Ishikawa (cell line): ENCODE measurements around the gene PTAFR.

Source experiments
- EP300 ChIP-seq: IDR thresholded peaks from 2 replicates; pipeline ENCODE4 v1.6.1; 2012; ENCODE audit warnings: borderline replicate concordance
- RAD21 ChIP-seq: IDR thresholded peaks from 2 replicates; pipeline ENCODE4 v1.6.1; 2012; ENCODE audit warnings: low read depth
- TAF1 ChIP-seq: IDR thresholded peaks from 2 replicates; pipeline ENCODE4 v1.6.1; 2012; ENCODE audit warnings: low read depth, mild to moderate bottlenecking
- TF ChIP-seq, protein P1 (sequence below): IDR thresholded peaks from 2 replicates; pipeline ENCODE4 v1.6.1; 2012; ENCODE audit warnings: low read depth, mild to moderate bottlenecking

- TF ChIP-seq RAD21 (no peak), EP300 (no peak), TAF1 (no peak)
- TF ChIP-seq, protein P1, sequence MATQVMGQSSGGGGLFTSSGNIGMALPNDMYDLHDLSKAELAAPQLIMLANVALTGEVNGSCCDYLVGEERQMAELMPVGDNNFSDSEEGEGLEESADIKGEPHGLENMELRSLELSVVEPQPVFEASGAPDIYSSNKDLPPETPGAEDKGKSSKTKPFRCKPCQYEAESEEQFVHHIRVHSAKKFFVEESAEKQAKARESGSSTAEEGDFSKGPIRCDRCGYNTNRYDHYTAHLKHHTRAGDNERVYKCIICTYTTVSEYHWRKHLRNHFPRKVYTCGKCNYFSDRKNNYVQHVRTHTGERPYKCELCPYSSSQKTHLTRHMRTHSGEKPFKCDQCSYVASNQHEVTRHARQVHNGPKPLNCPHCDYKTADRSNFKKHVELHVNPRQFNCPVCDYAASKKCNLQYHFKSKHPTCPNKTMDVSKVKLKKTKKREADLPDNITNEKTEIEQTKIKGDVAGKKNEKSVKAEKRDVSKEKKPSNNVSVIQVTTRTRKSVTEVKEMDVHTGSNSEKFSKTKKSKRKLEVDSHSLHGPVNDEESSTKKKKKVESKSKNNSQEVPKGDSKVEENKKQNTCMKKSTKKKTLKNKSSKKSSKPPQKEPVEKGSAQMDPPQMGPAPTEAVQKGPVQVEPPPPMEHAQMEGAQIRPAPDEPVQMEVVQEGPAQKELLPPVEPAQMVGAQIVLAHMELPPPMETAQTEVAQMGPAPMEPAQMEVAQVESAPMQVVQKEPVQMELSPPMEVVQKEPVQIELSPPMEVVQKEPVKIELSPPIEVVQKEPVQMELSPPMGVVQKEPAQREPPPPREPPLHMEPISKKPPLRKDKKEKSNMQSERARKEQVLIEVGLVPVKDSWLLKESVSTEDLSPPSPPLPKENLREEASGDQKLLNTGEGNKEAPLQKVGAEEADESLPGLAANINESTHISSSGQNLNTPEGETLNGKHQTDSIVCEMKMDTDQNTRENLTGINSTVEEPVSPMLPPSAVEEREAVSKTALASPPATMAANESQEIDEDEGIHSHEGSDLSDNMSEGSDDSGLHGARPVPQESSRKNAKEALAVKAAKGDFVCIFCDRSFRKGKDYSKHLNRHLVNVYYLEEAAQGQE, result no peak
Measured at GRCh38 chr1:28171246-28171645, 5.2 kb downstream of the PTAFR start.
